Activated naive CD4-positive, alpha-beta T cell treated with Interleukin-2 at 50 U/mL for 16 hours (primary cell): ENCODE data around the gene AKT1S1.
A peak's percentile ranks its signal among the peaks of the same experiment; 100 is the strongest.

Experiments
- DNase-seq: peaks from one replicate; pipeline ENCODE4 v3.0.0-alpha.2; 2020

Gene AKT1S1

GRCh38 chr19:49852631-49853126 is 24.5 kb downstream of the AKT1S1 start:
- no peak for DNase-seq

GRCh38 chr19:49851456-49852259 is 25.5 kb downstream of the AKT1S1 start:
- peak; percentile 37 for DNase-seq

GRCh38 chr19:49850487-49851342 is 26.4 kb downstream of the AKT1S1 start, which contains the start of gene PTOV1:
PTOV1 (plus strand) TSS chr19:49851159.
- peak; percentile 88 for DNase-seq

- DNase-seq, result no peak
Measured at GRCh38 chr19:49850221-49850486, 27.0 kb downstream of the AKT1S1 start.

- DNase-seq, result no peak
Measured at GRCh38 chr19:49849433-49850220, 27.5 kb downstream of the AKT1S1 start.

GRCh38 chr19:49848938-49849337 is 28.2 kb downstream of the AKT1S1 start:
- no peak for DNase-seq

- no peak for DNase-seq
Measured at GRCh38 chr19:49847731-49848696, 29.1 kb downstream of the AKT1S1 start.

- no peak for DNase-seq
Measured at GRCh38 chr19:49846408-49846807, 30.7 kb downstream of the AKT1S1 start.

- DNase-seq, result no peak
Measured at GRCh38 chr19:49845414-49845813, 31.7 kb downstream of the AKT1S1 start.

- no peak for DNase-seq
Measured at GRCh38 chr19:49844138-49845095, 32.7 kb downstream of the AKT1S1 start.

GRCh38 chr19:49843265-49843664 is 33.9 kb downstream of the AKT1S1 start:
- DNase-seq, result no peak

GRCh38 chr19:49840736-49841249 is 36.4 kb downstream of the AKT1S1 start:
- DNase-seq, result no peak

GRCh38 chr19:49840321-49840720 is 36.8 kb downstream of the AKT1S1 start:
- no peak for DNase-seq

- no peak for DNase-seq
Measured at GRCh38 chr19:49839713-49840112, 37.4 kb downstream of the AKT1S1 start.

GRCh38 chr19:49838885-49839588 is 38.1 kb downstream of the AKT1S1 start:
- no peak for DNase-seq

GRCh38 chr19:49837425-49837824 is 39.7 kb downstream of the AKT1S1 start:
- no peak for DNase-seq

GRCh38 chr19:49837009-49837310 is 40.2 kb downstream of the AKT1S1 start:
- no peak for DNase-seq

- DNase-seq, result no peak
Measured at GRCh38 chr19:49836176-49837008, 40.8 kb downstream of the AKT1S1 start.

GRCh38 chr19:49835562-49835961 is 41.6 kb downstream of the AKT1S1 start:
- DNase-seq, result no peak
